Measurements from ENCODE around the gene PLS1. TPM values are rescaled to one million over a fixed set of nuclear protein-coding genes. Genes with fewer than 3 reads are reported as not detected.

The PLS1 gene
- total RNA-seq, 4 donors from 2014 or later: 13.5 to 27.8 (median 19.3) TPM

DNA sequence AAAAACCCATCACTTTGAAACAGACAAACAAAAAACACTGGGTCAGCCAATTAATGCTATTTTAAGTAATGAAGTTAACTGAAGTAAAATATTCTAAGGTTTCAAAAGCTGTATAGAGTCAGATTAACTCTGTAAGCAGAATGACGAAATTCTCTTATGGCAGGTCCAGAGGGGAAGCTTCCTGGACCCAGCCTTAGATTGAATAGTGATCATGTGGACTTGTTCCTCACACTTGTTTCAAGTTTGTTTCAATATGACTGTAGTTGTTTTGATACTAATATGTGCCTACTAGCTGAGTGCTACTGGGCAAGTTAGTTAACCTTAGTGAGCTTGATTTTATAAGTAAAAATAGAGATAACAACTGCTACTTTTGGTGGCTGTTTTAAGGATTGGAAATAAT lies 32.6 kb downstream of the PLS1 start:
- TF ChIP-seq, protein P1, sequence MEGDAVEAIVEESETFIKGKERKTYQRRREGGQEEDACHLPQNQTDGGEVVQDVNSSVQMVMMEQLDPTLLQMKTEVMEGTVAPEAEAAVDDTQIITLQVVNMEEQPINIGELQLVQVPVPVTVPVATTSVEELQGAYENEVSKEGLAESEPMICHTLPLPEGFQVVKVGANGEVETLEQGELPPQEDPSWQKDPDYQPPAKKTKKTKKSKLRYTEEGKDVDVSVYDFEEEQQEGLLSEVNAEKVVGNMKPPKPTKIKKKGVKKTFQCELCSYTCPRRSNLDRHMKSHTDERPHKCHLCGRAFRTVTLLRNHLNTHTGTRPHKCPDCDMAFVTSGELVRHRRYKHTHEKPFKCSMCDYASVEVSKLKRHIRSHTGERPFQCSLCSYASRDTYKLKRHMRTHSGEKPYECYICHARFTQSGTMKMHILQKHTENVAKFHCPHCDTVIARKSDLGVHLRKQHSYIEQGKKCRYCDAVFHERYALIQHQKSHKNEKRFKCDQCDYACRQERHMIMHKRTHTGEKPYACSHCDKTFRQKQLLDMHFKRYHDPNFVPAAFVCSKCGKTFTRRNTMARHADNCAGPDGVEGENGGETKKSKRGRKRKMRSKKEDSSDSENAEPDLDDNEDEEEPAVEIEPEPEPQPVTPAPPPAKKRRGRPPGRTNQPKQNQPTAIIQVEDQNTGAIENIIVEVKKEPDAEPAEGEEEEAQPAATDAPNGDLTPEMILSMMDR (IDR thresholded peaks at IDR 0.05): no peak
- TF ChIP-seq POLR2A (IDR thresholded peaks at IDR 0.05): no peak
- 69 to 72% methylated on average over 1 of the region's 1 CpG for WGBS, 2 donors
- H3K27me3 ChIP-seq: no peaks in the 10 kb centered on the region
- no peak overlapping the region for H3K4me3 ChIP-seq
- intact Hi-C loops (cut with DNase I): no loop called here
- no peaks in the 10 kb centered on the region for H3K36me3 ChIP-seq
- no peaks in the 10 kb centered on the region for H3K4me1 ChIP-seq
- H3K9me3 ChIP-seq: no peaks in the 10 kb centered on the region
- no peak overlapping the region for H3K27ac ChIP-seq
- no peak for DNase-seq

DNA sequence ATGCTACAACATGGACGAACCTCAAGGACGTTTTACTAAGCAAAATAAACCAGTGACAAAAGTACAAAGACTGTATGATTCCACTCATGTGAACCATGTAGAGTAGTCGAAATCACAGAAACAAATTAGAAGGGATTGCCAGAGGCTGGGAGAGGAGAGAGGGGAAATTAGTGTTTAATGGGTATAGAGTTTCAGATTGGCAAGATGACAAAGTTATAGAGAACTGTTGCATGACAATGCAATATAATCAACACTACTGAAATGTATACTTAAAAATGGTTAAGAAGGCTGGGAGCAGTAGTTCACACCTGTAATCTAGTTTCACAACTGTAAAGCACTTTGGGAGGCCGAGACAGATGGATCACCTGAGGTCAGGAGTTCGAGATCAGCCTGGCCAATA lies 36.9 kb downstream of the PLS1 start:
- H3K27me3 ChIP-seq: no peaks in the 10 kb centered on the region
- no peak overlapping the region for H3K27ac ChIP-seq
- H3K4me1 ChIP-seq: no peaks in the 10 kb centered on the region
- no peaks in the 10 kb centered on the region for H3K36me3 ChIP-seq
- no peak overlapping the region for H3K4me3 ChIP-seq
- no peak for DNase-seq
- intact Hi-C loops (cut with DNase I): no loop called here
- WGBS, 2 donors: 63 to 69% methylated on average over 5 of the region's 5 CpGs
- TF ChIP-seq, protein P1 (IDR thresholded peaks at IDR 0.05): no peak
- no peaks in the 10 kb centered on the region for H3K9me3 ChIP-seq

DNA sequence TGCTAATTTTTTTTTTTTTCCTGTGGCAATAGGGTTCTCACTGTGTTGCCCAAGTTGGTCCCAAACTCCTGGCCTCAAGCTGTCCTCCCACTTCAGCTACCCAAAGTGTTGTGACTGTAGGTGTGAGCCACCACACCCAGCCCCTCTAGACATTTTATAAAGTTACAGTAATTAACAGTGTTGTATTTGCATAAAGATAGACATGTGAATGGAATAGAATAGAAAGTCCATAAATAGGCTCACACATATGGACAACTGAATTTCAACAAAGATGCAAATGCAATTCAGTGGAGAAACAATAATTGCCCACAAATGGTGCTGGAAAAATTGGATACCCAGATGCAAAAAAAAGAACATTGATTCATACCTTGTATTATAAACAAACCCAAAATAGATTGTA lies 39.9 kb downstream of the PLS1 start:
- intact Hi-C loops (cut with DNase I): no loop called here
- DNase-seq: no peak

DNA sequence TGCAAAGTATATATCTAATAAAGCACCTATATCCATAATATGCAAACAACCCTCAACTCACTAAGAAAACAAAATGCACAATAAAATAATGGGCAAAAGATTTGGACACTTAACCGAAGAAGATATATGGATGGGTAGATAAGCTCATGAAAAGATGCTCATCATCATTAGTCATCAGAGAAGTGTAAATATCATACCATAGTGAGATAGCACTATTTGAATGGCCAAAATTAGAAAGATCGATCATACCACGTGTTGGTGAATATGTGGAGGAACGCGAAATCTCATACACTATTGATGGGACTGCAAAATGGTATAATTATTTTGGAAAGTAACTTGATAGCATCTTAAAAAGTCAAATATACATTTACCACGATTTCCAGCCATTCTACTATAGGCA lies 40.5 kb downstream of the PLS1 start:
- H3K4me3 ChIP-seq: no peak overlapping the region
- H3K36me3 ChIP-seq: no peaks in the 10 kb centered on the region
- DNase-seq: no peak
- TF ChIP-seq, protein P1 (IDR thresholded peaks at IDR 0.05): no peak
- no peak for TF ChIP-seq POLR2A (IDR thresholded peaks at IDR 0.05)
- no peaks in the 10 kb centered on the region for H3K4me1 ChIP-seq
- no peak overlapping the region for H3K27ac ChIP-seq
- no peaks in the 10 kb centered on the region for H3K9me3 ChIP-seq
- intact Hi-C loops (cut with DNase I): no loop called here
- no peaks in the 10 kb centered on the region for H3K27me3 ChIP-seq
- 80 to 83% methylated on average over 6 of the region's 6 CpGs for WGBS, 2 donors

More for the DNA sequence above, 39.9 kb downstream of the PLS1 start:
- no peaks in the 10 kb centered on the region for H3K9me3 ChIP-seq
- H3K4me1 ChIP-seq: no peaks in the 10 kb centered on the region
- H3K27ac ChIP-seq: no peak overlapping the region
- H3K36me3 ChIP-seq: no peaks in the 10 kb centered on the region
- no peak for TF ChIP-seq POLR2A (IDR thresholded peaks at IDR 0.05)
- TF ChIP-seq, protein P1 (IDR thresholded peaks at IDR 0.05): no peak
- no peaks in the 10 kb centered on the region for H3K27me3 ChIP-seq
- no peak overlapping the region for H3K4me3 ChIP-seq

DNA sequence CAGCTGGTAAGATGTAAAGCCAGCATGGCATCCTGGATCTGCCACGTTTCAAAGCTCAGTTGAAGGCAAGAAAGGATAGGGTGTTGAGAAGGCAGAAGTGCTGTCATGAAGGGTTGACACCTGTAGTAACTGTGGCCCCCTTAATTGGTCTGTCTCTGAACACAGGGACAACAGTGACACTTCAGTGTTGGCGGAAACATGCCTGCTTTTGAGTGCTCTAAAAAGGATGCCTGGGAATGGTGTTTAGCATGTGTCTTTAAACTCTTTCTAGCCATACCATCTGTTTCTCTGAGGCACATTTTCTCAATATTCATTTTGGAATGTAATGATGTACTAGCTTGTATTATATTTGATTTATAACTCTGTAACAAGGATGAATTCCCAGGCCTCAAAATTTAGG lies 42.1 kb downstream of the PLS1 start:
- no peak overlapping the region for H3K27ac ChIP-seq
- intact Hi-C loops (cut with DNase I): no loop called here

More for the DNA sequence above, 42.1 kb downstream of the PLS1 start:
- H3K36me3 ChIP-seq: no peaks in the 10 kb centered on the region
- H3K4me3 ChIP-seq: no peak overlapping the region
- no peaks in the 10 kb centered on the region for H3K4me1 ChIP-seq
- no peaks in the 10 kb centered on the region for H3K27me3 ChIP-seq
- no peak for TF ChIP-seq POLR2A (IDR thresholded peaks at IDR 0.05)
- TF ChIP-seq, protein P1 (IDR thresholded peaks at IDR 0.05): no peak
- no peaks in the 10 kb centered on the region for H3K9me3 ChIP-seq
- no peak for DNase-seq
- 54 to 83% methylated on average over 2 of the region's 2 CpGs for WGBS, 2 donors
